GM21529 (cell line): ENCODE measurements around the gene USP24.

ENCODE experiments used
- ATAC-seq: cut with Tn5 transposase; IDR thresholded peaks from one replicate; pipeline ENCODE4 v1.9.1; 2021; ENCODE audit not compliant: unreplicated experiment

The USP24 gene

DNA sequence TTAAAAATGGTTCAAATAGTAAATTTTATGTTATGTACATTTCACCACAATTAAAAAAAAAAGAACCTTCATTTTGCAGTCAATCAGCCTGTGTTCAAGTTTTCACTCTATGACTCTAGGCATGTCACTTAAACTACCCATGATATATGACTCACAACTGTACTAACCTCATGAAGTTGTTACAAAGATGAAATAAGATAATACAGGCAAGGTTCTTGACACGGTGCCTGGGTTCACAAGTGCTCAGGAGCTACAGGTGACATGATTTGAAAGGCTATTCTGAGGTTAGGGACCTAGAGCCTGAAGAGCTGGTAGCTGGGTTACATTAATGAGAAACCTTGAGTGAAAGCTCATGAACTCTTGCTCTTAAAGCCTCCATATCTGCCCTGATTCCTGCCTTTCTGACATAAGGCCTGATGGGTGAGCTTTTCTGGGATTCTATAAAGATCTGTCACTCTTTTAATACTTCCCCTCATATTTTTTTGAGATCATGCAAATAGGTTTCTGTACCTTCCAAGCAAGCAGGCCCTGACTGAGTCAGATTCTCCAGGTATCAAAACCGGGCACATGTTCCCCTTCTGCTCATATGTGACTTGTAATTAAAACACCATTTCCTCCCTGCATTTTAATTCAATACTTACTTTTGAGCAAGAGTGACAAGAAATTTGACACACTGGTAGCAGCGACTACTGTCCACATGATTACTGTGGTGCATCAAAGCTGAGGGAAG, 141.8 kb downstream of the USP24 start:
- ATAC-seq: no peak

DNA sequence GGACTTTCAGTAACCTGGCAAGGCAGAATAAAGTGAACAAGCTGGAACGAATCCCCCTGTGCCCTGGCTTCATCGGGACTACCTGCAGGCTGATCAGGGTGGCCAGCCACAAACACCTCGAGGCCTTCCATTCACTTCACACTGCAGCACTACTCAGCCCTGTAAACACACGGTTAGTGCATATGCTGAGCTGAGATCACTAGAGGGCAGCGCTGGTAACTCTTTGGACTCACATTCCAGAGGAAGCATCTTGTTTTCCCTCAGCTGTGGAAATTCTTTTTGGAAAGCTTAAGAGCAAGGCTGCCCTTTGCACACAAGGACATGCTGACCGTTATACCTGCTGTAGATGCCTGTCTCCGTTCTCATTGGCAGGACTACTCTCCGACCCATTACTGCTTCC, 143.7 kb downstream of the USP24 start:
- ATAC-seq: no peak

DNA sequence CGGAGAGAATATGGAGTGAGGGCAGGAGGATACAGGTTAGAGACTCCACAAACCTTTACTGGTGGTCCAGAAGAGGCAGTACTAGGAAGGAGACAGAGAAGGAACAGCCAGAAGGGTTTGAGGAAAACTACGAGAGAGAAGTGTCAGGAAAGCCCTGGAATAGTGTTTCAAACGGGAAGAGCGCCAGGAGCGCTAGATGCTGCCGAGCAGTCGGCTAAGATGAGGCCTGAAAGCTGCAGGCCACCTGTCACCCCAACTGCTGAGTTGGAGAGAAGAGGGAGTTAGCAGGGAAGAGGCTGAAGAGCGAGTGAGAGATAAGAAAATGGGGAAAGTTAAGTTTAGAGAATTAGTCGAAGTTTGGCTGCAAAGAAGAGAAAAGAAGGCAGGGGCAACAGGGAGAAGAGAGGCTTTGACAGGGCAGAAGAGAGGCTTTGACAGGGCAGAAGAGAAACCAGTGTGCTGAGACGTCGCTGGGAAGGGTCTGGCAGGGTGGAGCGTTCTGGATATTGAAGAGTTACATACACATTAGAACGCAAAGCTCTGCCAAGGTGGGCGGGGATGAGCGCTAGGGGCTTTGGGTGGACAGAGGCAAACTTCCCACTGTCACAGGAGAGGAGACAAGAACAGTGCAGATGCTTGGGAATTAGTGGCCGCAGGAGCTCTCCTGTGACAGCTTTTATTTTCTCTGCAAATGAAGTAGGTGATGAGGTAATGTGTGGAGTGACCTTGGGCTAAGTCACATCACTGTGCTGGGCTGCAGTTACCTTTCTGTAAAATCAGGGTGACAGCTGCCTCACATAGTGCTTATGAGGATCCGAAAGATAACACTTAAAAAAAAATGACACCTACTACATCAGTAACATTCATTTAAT, 144.6 kb downstream of the USP24 start:
- ATAC-seq: no peak

DNA sequence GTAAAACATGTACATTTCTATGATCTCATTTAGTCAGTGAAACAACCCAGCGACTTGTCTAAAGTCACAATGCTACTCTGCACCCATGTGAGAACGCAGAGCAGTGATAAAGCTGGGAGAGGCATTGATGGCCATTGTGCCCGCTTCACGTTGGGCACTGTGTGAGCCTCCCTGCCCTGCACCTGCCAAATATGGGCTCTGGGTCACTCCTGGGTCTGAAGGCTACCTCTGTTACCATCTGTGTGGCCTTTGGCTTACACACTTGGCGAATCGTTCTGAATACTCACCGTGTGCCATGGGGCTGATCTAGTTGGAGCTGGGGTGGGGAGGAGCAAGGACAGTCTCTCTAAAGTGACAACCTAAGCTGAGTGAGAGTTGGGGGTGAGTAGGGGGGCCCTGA, 145.9 kb downstream of the USP24 start:
- ATAC-seq: no peak

DNA sequence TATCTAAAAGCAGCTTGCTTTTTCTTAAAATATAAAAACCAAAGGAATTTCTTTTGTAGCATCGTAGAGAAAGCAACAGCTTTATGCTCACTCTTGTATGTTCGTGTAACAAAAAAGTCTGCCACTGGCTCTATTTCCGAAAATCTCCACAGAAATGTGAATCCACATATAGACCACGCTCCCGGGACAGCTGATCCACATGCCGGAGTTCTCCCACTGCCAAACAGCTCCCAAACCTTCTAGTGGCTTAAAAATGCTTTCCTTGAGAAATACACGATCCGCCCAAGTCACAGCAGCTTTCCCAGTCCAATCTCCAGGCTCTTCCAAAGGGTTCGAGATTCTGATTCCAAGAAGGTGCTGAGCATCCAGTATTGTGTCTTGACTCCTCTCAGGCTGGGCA, 146.5 kb downstream of the USP24 start:
- no peak for ATAC-seq

DNA sequence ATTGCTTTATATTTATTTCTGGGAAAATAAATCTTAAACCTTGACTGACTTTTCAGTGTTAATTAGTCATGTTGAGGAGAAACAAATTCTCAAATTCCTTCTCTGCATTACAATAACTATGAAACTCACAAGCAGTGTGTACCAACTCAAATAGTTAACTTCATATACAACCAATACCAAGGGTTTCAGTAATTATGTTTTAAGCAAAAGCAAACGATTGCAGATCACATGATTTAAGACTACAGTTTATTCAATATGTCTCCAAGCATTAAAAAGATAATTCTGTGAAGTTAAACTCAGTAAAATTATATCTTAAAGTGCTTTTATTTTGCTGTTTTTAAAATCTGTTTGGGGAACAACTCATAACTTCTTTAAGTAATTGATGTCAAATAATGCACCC, 147.2 kb downstream of the USP24 start:
- no peak for ATAC-seq

DNA sequence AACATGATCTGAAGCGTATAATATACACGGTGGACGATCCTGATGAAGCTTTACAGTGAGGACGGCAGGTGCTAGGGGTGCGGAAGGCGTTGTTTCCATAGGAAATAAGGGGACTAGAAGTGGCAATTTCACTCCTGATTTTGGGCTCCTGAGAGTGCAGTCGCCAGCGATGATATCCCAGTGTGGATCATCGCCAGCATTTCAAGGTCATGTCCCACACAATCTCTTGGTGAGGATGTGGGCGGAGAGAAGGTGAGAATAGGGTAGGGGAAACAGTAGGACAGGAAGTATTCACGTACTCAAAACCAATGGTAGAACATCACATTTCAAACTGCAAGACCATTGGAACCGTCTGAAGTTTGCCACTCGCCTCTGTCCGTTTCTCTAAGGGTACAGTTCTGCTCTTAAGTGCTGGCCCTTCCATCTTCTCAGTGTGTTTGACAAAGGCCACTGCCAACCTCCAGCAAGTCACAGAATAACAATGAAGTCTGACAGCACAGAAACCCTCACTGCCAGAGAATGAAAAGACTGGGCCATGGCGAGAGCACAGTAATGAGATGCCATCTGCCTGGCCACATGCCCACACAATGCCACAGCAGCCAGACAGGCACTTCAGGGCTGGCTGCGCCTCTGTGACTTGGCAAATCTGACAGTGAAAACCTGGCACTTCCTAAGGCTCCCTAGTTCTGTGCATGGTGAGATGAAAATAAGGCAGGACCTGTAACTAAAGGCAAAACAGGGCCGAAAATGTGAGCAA, 148.0 kb downstream of the USP24 start:
- ATAC-seq: no peak

DNA sequence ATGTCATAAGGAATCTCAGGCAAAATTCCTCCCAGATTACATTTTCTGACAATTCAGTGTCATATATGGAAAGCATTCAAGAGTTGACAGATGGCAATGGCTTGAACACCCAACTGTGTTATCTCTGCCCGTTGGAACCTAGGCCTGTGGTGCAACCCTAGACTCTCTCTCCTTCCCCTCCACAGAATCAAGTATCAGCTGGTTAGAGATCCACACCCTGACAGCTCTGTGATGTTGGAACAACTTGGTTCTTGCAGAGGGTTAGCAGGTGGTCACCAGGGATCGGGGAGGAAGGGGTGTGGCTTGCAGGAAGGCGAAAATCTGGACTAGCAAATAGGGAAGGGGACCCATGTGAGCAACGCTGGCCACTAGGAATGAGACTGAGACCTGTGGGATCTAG, 149.5 kb downstream of the USP24 start:
- no peak for ATAC-seq

DNA sequence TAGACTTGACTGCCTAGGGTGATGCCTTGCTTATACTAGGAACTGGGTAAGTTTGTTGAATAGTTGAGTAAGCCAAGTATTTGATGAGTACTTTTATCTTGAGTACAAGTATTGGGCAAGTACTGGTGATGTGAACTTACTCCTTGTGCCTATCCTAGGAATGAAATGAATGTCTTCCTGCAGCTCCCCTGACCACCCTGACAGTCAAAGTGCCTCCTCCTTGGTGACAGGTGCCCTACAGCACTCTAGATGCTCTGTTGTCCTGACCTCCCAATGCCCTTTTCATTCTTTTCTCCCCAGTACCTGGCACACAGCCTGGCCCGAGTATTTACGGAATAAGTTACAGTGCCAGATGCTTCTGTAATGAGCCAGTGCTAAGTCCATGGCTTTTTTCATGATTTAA, 150.3 kb downstream of the USP24 start:
- no peak for ATAC-seq

DNA sequence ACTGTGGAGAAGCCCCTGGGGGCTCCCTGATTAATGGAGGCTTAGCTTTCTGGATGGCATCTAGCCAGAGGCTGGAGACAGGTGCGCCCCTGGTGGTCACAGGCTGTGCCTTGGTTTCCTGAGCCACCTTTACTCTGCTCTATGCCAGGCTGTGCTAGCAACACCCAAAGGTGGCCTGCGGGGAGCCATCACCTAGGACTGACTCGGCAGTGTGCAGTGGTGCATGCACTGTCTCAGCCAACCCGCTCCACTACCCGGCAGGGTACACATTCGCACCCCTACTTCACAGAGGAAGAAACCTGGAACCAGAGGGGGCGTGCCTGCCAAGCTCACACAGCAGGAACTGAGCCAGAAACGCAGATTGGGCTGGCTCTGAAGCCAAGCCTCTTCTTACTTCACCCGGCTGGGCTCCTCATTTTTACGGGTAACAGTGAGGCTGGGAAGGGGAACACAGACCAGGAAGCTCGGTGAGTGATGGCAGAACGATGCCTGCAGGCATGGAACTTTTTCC, 151.0 kb downstream of the USP24 start:
- peak; percentile 50 for ATAC-seq

DNA sequence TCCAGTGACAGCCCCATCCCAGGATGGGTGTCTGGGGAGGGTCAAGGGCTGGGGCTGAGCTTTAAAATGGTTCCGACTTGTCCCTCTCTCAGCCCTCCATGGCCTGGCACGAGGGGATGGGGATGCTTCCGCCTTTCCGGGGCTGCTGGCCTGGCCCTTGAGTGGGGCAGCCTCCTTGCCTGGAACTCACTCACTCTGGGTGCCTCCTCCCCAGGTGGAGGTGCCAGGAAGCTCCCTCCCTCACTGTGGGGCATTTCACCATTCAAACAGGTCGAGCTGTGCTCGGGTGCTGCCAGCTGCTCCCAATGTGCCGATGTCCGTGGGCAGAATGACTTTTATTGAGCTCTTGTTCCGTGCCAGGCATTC, 151.6 kb downstream of the USP24 start:
- no peak for ATAC-seq

DNA sequence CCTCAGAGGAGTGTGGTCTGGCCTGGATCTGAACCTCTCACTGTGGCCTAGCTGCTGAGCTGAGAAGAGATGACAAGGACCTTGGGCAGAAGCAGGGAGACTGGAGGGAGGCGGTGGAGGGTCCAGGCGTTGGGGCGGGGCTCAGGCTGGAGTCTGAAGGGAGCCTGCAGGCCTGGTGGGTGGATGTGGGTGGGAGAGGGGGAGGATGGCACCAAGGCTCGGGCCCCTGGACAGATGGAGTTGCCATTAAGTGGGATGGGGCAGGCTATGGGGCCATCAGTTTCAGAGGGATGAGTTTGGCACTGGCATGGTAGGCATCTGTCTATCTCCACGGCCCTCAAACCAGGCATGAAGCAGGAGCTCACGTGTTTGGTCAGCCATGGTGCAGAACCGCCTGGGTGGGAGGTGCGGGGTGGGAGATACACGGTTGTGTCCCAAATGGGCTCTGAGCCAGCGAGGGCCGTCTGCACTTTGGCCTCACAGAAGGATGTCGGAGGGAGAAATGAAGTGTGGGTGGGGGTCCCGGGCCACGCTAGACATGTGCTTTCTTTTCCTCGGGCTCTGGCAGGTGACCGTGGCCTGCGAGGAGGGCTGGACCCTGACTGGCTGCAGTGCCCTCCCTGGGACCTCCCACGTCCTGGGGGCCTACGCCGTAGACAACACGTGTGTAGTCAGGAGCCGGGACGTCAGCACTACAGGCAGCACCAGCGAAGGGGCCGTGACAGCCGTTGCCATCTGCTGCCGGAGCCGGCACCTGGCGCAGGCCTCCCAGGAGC, 152.2 kb downstream of the USP24 start:
- no peak for ATAC-seq

DNA sequence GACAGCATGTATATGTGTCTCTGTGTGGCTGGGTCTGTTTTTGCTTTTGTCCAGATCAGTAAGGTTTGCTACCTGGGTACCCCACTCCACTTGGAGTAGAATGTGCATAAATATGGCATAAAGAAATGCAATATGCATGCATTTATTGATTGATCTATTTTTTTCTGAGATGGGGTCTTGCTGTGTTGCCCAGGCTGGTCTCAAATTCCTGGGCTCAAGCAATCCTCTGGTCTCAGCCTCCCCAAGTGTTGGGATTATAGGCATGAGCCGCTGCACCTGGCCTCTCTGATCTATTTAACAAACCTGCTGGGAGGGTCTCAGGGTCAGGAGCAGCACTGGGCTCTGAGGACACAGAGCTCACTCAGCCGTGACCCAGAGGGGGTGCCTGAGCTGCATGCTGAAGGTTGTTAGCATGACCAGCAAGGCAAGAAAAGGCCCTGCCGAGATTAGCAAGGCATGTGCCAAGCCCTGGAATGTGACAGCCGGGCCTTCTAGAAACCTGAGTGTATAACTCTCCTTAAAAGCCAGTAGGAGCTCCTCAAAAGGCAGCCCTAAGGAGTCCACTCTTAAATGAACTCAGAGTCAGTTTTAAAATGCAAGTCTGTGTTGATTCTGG, 153.3 kb downstream of the USP24 start:
- ATAC-seq: no peak

DNA sequence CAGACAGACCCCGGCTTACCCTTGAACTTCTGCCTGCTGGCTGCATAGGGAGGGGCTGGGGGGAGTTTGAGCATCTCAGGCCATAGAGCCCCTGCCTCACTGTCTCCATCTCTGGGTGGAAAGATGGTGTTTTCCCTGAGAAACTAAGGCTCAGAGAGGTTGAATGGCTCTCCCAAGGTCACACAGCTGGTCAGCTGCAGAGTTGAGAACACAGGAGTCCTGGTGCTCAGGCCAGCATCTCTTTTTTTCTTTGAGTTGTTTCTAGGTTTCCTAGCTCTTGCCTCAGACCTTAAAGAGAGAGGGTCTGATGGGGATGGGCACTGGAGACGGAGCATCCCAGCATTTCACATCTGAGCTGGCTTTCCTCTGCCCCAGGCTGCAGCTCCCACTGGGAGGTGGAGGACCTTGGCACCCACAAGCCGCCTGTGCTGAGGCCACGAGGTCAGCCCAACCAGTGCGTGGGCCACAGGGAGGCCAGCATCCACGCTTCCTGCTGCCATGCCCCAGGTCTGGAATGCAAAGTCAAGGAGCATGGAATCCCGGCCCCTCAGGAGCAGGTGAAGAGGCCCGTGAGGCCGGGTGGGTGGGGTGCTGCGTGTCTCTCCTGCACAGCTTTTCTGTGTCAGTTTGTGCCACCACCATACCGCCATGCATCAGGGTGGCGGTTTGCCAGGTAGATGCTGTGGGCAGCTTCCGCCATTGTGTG, 154.0 kb downstream of the USP24 start:
- ATAC-seq: no peak

DNA sequence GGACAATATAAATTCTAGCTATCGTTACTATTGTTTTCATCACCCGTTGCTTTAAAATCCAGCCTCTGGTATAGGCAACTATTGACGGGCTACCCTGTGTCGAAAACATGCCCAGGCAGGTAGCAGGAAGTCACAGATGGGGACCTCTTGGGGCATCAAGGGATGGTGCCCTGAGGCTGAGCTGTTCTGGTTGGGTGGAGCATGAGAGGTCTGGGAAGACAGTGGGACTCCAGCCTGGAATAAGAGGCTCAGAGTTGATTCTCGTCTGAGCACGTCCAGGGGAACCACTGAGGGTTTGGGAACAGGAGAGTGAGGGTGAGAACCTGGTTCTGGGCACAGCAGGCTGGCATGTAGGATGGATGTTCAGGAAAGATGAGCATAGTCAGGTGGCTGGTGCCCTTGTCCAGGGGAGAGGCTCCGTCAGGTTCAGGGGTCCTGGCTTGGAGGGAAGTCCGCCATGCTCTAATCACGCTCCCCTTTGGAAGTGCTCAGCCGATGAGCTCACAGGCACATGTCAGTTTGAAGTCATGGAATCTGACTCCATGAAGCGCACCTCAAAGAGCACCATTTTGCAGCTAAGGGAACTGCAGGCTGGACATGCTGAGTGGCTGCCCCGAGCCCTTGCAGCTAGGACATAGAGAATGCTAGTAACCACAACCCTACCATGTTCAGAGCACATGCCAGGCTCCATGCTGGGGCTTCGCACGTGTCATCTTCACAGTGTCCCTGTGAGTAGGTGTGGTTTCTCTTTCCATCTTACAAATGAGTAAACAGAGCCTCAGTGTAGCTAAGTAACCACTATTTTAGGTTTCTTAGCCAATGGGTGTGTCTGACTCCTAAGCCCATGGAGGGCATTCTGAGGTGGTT, 154.8 kb downstream of the USP24 start:
- ATAC-seq: no peak

DNA sequence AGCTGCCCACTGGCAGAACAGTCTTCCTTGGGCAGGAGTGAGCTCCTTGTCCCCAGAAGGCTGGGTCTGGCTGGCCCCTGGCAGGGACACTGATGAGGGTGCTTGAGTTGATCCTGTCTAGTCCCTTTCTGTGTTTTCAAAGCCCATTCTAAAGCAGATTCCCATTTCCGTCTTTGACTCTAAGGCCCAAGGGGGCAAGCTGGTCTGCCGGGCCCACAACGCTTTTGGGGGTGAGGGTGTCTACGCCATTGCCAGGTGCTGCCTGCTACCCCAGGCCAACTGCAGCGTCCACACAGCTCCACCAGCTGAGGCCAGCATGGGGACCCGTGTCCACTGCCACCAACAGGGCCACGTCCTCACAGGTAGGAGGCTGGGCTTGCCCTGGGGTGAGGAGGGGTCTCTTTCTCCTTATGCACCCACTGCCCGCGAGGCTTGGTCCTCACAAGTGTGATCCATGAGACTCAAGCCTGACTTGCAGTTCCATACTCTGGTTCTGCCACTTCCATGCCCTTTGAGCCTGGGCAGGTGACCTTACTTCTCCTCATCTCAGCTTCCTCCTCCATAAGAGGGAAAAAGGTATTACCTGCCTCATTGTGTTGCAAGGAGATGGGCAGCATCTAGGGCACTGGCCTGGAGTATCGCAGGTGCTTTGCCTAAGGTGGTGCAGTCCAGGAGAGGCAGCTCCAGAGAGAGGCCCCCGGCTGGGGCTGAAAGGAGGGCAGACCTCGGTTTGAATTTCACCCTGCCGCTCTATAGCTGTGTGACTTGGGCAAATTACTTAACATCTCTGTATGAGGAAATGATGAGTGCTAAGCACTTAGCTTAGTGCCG, 155.6 kb downstream of the USP24 start:
- no peak for ATAC-seq

DNA sequence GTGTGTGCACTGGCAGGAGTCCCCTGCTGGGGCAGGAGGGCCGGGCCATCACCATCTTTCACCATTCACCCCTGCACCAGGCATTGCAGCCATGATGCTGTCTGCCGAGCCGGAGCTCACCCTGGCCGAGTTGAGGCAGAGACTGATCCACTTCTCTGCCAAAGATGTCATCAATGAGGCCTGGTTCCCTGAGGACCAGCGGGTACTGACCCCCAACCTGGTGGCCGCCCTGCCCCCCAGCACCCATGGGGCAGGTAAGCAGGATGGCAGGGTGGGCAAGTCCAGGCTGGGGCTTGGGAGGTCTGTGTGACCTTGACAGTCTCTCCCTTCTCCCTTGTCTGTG, 157.2 kb downstream of the USP24 start:
- no peak for ATAC-seq
